ENCODE measurements around the gene TRERF1. TPM values are rescaled to one million over a fixed set of nuclear protein-coding genes. Genes with fewer than 3 reads are reported as not detected.

TRERF1 gene
- total and polyA plus RNA-seq, 2 of the 8 experiments (the other 6 are each of a cell fraction or from before 2014, with no cell fraction given): 10.8 to 21.5 TPM

GRCh38 chr6:42493914-42494539 is 42.3 kb upstream of the TRERF1 start (continued):
- no peak for TF ChIP-seq CBX8 (IDR thresholded peaks at IDR 0.05; ENCODE audit: borderline replicate concordance, low read depth, low read length)
- no peak for TF ChIP-seq TAF1 (IDR thresholded peaks at IDR 0.05; ENCODE audit: low read depth, low read length)
- no peak for TF ChIP-seq RXRA (IDR thresholded peaks at IDR 0.05; ENCODE audit: insufficient read depth, low read depth, low read length)
- no peak for TF ChIP-seq ATF2 (IDR thresholded peaks at IDR 0.05; ENCODE audit: low read length)
- TF ChIP-seq PHF8 (conservative IDR thresholded peaks at IDR 0.05; ENCODE audit: low read depth, low read length): no peak
- no peak for TF ChIP-seq SIN3A (conservative IDR thresholded peaks at IDR 0.05 in 1 of 2, IDR thresholded peaks at IDR 0.05 in 1 of 2; ENCODE audit: low read depth in 1 of 2, low read length in 2 of 2)
- TF ChIP-seq CHD1 (IDR thresholded peaks at IDR 0.05; ENCODE audit: low read depth, low read length): no peak
- no peak for TF ChIP-seq HDAC6 (IDR thresholded peaks at IDR 0.05; ENCODE audit: low read depth, low read length)
- no peak for TF ChIP-seq JUN (IDR thresholded peaks at IDR 0.05; ENCODE audit: low read depth, low read length)
- no peak for TF ChIP-seq POLR2A (IDR thresholded peaks at IDR 0.05; ENCODE audit: control extremely low read depth in 1 of 2, low read depth in 2 of 2, low read length in 2 of 2)

Measured in H1 (cell line).